Subcutaneous adipose tissue (tissue), 4 donors: ENCODE data around the gene CKAP2. TPM values are rescaled to one million over a fixed set of nuclear protein-coding genes. Genes with fewer than 3 reads are reported as not detected.

Source experiments
- CTCF ChIP-seq: fragments of 450-650 bp; IDR thresholded peaks from one replicate; pipeline ENCODE4 v1.5.1; 2016; ENCODE audit warnings: low read depth, mild to moderate bottlenecking, control low read depth, antibody characterized with exemption, moderate library complexity
- total RNA-seq, 4 donors: library from RNA; depleted of rRNA; stranded (reverse); fragments of >200 nt; gene quantifications; one replicate each; pipeline ENCODE4 v1.1.0, GENCODE V29; 2016

Gene CKAP2, protein sequence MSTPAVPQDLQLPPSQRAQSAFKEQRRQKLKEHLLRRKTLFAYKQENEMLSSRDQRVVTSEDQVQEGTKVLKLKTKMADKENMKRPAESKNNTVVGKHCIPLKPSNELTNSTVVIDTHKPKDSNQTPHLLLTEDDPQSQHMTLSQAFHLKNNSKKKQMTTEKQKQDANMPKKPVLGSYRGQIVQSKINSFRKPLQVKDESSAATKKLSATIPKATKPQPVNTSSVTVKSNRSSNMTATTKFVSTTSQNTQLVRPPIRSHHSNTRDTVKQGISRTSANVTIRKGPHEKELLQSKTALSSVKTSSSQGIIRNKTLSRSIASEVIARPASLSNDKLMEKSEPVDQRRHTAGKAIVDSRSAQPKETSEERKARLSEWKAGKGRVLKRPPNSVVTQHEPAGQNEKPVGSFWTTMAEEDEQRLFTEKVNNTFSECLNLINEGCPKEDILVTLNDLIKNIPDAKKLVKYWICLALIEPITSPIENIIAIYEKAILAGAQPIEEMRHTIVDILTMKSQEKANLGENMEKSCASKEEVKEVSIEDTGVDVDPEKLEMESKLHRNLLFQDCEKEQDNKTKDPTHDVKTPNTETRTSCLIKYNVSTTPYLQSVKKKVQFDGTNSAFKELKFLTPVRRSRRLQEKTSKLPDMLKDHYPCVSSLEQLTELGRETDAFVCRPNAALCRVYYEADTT
- total RNA-seq: 10 to 100 TPM in 2 of 4 donors, 1 to 10 TPM in 2; 6.8 to 18.2 (median 10.4) TPM

DNA sequence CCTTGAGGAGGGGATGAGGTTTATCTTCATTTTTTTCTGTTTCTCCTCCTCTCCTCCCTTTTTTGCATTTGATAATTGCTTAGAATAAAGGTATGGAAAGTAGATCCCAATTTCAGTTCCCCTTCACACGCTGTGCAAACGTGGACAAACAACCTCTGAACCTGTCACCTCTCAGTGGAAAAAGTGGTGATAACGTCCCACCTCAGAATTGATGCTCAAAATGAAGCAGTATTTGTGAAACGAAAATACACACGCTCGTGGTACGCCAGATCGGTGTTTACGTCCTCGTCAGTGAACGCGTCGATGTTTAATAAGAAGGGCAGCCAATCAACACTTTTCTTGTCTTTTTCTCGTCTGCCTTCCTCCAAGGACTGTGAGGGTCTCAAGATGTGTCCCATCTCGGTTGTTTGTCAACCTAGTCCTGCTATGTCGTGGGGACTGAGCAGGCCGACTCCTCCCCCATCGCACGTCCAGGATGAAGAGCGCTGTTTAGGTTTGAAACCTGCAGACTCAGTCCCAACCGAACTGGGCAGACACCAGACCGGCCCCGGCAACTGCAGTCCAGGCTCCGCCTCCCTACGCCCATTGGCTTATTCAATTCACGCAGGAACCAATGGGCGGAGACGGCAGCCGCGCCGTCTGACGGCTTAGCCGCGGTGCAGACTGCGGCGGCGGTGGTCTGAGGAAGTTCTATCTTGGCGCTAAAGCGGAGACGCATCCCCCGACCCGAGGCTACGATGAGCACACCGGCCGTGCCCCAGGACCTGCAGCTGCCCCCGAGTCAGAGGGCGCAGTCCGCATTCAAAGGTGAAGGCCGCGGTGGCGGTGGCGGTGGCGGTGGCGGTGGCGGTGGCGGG lies at the start of gene CKAP2:
CKAP2 (plus strand) TSS at position 659 of the 857 bp plus-strand sequence; CDS start at position 738, 79 bp downstream.
- TF ChIP-seq CTCF: no peak

GRCh38 chr13:52405767-52406494 lies 49.3 kb upstream of the CKAP2 start, which contains the start of gene THSD1:
TSS of gene THSD1 (minus strand) at chr13:52406172. CDS start at chr13:52402600, 3,572 bp downstream.
- no peak for TF ChIP-seq CTCF

GRCh38 chr13:52406629-52407028 lies 48.6 kb upstream of the CKAP2 start:
- TF ChIP-seq CTCF: no peak

- no peak for TF ChIP-seq CTCF
Observed at GRCh38 chr13:52411629-52412028, 43.6 kb upstream of the CKAP2 start.

GRCh38 chr13:52412128-52412527 lies 43.1 kb upstream of the CKAP2 start:
- TF ChIP-seq CTCF: no peak

- TF ChIP-seq CTCF: no peak
Observed at GRCh38 chr13:52414051-52414450, 41.2 kb upstream of the CKAP2 start.
